Endothelial cell of umbilical vein (primary cell): ENCODE data around the gene HNRNPA2B1. TPM values are rescaled to one million over a fixed set of nuclear protein-coding genes. Genes with fewer than 3 reads are reported as not detected.

Experiments
- BruUV-seq: library from RNA; stranded (reverse); fragments of 400-500 nt; replicated peaks from 2 replicates; lab custom pipeline; 2021; lab: Mats Ljungman, UMichigan
- CTCF ChIA-PET: fragments of 300-600, 350-600 bp; sonication (Branson Sonifier 250); formaldehyde crosslinking; loops from one replicate; lab custom pipeline; 2021; ENCODE audit warnings: antibody characterized with exemption, inconsistent platforms; lab: Charles Lee
- POLR2A ChIA-PET: fragments of 300-600, 350-600 bp; sonication (Branson Sonifier 250); formaldehyde crosslinking; loops from one replicate; lab custom pipeline; 2021; ENCODE audit warnings: antibody characterized with exemption, inconsistent platforms; lab: Charles Lee
- DNase-seq: peaks from one replicate; pipeline ENCODE4 v3.0.0-alpha.2; 2011; ENCODE audit warnings: low read depth, low spot score
- FAIRE-seq: peaks from 2 replicates; lab custom pipeline; 2011; peaks lifted over from hg19 to GRCh38; lab: Jason Lieb, UNC
- H2AFZ ChIP-seq: 2 replicates; pipeline ENCODE4 v1.6.0; 2012; ENCODE audit warnings: low read depth, low read length, control low read depth, inconsistent platforms
- H3K27ac ChIP-seq: 2 replicates; pipeline ENCODE4 v1.5.1; 2011; ENCODE audit warnings: low read depth, mild to moderate bottlenecking, control low read depth, low read length, moderate library complexity; ENCODE audit not compliant: insufficient read depth
- H3K27me3 ChIP-seq, 2 experiments: 2 replicates each; pipeline versions ENCODE4 v1.6.0 to v1.6.1; 2011; ENCODE audit warnings: low read length in 2 of 2, mixed read lengths in 1 of 2; ENCODE audit not compliant: control insufficient read depth in 2 of 2, insufficient read depth in 2 of 2
- H3K36me3 ChIP-seq, 2 experiments: 2 replicates in 1 of 2; 3 replicates in 1 of 2; pipeline ENCODE4 v1.5.1; 2011; ENCODE audit warnings: low read length in 2 of 2, mild to moderate bottlenecking in 1 of 2, moderate library complexity in 1 of 2; ENCODE audit not compliant: control insufficient read depth in 2 of 2, insufficient read depth in 2 of 2; ENCODE audit errors: extremely low read depth in 1 of 2
- H3K4me1 ChIP-seq: 3 replicates; pipeline ENCODE4 v1.5.1; 2011; ENCODE audit warnings: mild to moderate bottlenecking, low read length; ENCODE audit not compliant: control insufficient read depth, insufficient read depth; ENCODE audit errors: extremely low read depth
- H3K4me2 ChIP-seq: 2 replicates; pipeline ENCODE4 v1.6.1; 2011; ENCODE audit warnings: low read length, control low read depth, mixed read lengths; ENCODE audit not compliant: insufficient read depth
- H3K4me3 ChIP-seq, 3 experiments: fragments of 200-600 bp in 1 of 3; sonication (generic), shearing (Covaris generic) in 1 of 3; replicated peaks in 1 of 3; 2 replicates each; pipeline ENCODE4 v1.5.1; 2011 to 2016; ENCODE audit warnings: control low read depth in 3 of 3, low read length in 3 of 3, mild to moderate bottlenecking in 2 of 3, inconsistent platforms in 1 of 3, low read depth in 1 of 3, moderate library complexity in 1 of 3; ENCODE audit not compliant: insufficient read depth in 1 of 3
- H3K79me2 ChIP-seq: 2 replicates; pipeline ENCODE4 v1.6.0; 2012; ENCODE audit warnings: low read length, inconsistent platforms; ENCODE audit not compliant: control insufficient read depth, insufficient read depth
- H3K9ac ChIP-seq: replicated peaks from 2 replicates; pipeline ENCODE3; 2011; ENCODE audit warnings: low read length, control low read depth; ENCODE audit not compliant: insufficient read depth; ENCODE audit errors: extremely low read depth
- H3K9me1 ChIP-seq: replicated peaks from 3 replicates; pipeline ENCODE4 v1.6.0; 2011; ENCODE audit warnings: mild to moderate bottlenecking, low read length; ENCODE audit not compliant: control insufficient read depth, insufficient read depth; ENCODE audit errors: extremely low read depth
- H3K9me3 ChIP-seq: replicated peaks from 2 replicates; pipeline ENCODE4 v1.5.1; 2012; ENCODE audit warnings: low read length, inconsistent platforms; ENCODE audit not compliant: control insufficient read depth, insufficient read depth
- H4K20me1 ChIP-seq: replicated peaks from 2 replicates; pipeline ENCODE3; 2011; ENCODE audit warnings: mild to moderate bottlenecking, low read length; ENCODE audit not compliant: control insufficient read depth, insufficient read depth; ENCODE audit errors: extremely low read depth
- CTCF ChIP-seq, 2 donors: IDR thresholded peaks; 1 replicate in 1 of 2; 2 replicates in 1 of 2; pipeline ENCODE4 v1.5.1; 2011; ENCODE audit warnings: low read length in 2 of 2, mild to moderate bottlenecking in 2 of 2, moderate library complexity in 2 of 2, control low read depth in 1 of 2, inconsistent platforms in 1 of 2, low read depth in 1 of 2; ENCODE audit not compliant: insufficient read depth in 1 of 2; ENCODE audit errors: extremely low read depth in 1 of 2
- EZH2 ChIP-seq: IDR thresholded peaks from 2 replicates; pipeline ENCODE4 v1.6.1; 2012; ENCODE audit warnings: borderline replicate concordance, low read depth, mild to moderate bottlenecking, moderate library complexity, low read length, inconsistent platforms; ENCODE audit not compliant: severe bottlenecking
- FOS ChIP-seq: IDR thresholded peaks from 2 replicates; pipeline ENCODE4 v1.6.1; 2011; ENCODE audit warnings: mild to moderate bottlenecking, low read length, moderate library complexity, borderline replicate concordance; ENCODE audit not compliant: insufficient read depth
- GATA2 ChIP-seq: IDR thresholded peaks from 2 replicates; pipeline ENCODE4 v1.7.0; 2011; ENCODE audit warnings: low read depth, mild to moderate bottlenecking, moderate library complexity, mixed read lengths, low read length; ENCODE audit not compliant: insufficient read length, insufficient read depth
- JUN ChIP-seq: IDR thresholded peaks from 2 replicates; pipeline ENCODE4 v1.6.1; 2011; ENCODE audit warnings: borderline replicate concordance, low read depth; ENCODE audit not compliant: insufficient read length, insufficient read depth
- MAX ChIP-seq: IDR thresholded peaks from 2 replicates; pipeline ENCODE4 v1.6.1; 2011; ENCODE audit not compliant: insufficient read depth, insufficient read length
- MYC ChIP-seq: IDR thresholded peaks from one replicate; pipeline ENCODE4 v1.6.1; 2011; ENCODE audit warnings: mild to moderate bottlenecking, low read depth, low read length
- POLR2A ChIP-seq: IDR thresholded peaks from 2 replicates; pipeline ENCODE4 v1.6.1; 2012; ENCODE audit warnings: low read depth, mild to moderate bottlenecking, control low read depth, low read length
- POLR2AphosphoS5 ChIP-seq: IDR thresholded peaks from 2 replicates; pipeline ENCODE4 v1.6.1; 2012; ENCODE audit warnings: low read depth, mild to moderate bottlenecking, control low read depth, low read length, moderate library complexity; ENCODE audit not compliant: insufficient read depth
- dilution Hi-C: fragments of 300-500 bp; cut with MboI; formaldehyde crosslinking; loops from one replicate; pipeline ENCODE4 v1.15.0; 2019; ENCODE audit warnings: low sequenced_read_pairs; ENCODE audit not compliant: extremely low pct_ligation_motif_present
- intact Hi-C: fragments of 100-400 bp; cut with micrococcal nuclease; formaldehyde crosslinking; loops from one replicate; pipeline ENCODE4 v1.10.0; 2022
- polyA plus RNA-seq, 4 experiments: library from polyadenylated mRNA; depleted of rRNA in 3 of 4; stranded (reverse) in 3 of 4; unstranded in 1 of 4; fragments of >200 nt; gene quantifications; 2 replicates each; pipeline versions ENCODE4 v1.2.1 to v1.2.3, GENCODE V29; 2011 to 2012; ENCODE audit warnings: missing spikeins in 1 of 4
- total RNA-seq: library from RNA; stranded (reverse); gene quantifications from 2 replicates; pipeline ENCODE4 v1.2.3, GENCODE V29; 2021

Gene HNRNPA2B1
- total and polyA plus RNA-seq, 2 donors (not counting 3 experiments of a cell fraction or from before 2014, with no cell fraction given) = 198 to 703 TPM

- no TSS peak for BruUV-seq
- no peak for TF ChIP-seq GATA2
- TF ChIP-seq FOS = no peak
- no peak for TF ChIP-seq MYC
- no peak for TF ChIP-seq POLR2AphosphoS5
- no peak for TF ChIP-seq JUN
- no peak for TF ChIP-seq CTCF (IDR thresholded peaks at IDR 0.05; ENCODE audit: extremely low read depth in 1 of 2, insufficient read depth in 1 of 2, low read depth in 1 of 2, low read length in 2 of 2)
- TF ChIP-seq EZH2 = no peak
- no peak for TF ChIP-seq POLR2A
- no peak for TF ChIP-seq MAX
- peaks cover 0 to 4% of the 10 kb centered on the region in 2 experiments for H3K27me3 ChIP-seq
- H3K9ac ChIP-seq = no peak overlapping the region
- ChIA-PET POLR2A (interaction anchor here (0.7 to 1.7 kb wide), 4 partner anchors 11 to 49 kb away, joined by 3 to 8 read pairs (median 3); no protein-coding TSS in a partner anchor), CTCF (interaction anchor here (1.2 to 1.7 kb wide), 6 partner anchors 16 to 59 kb away, joined by 3 to 11 read pairs (median 4); no protein-coding TSS in a partner anchor)
- DNase-seq (no peak), FAIRE-seq (no peak)
- peaks cover 37% of the 10 kb centered on the region for H3K79me2 ChIP-seq
- no peaks in the 10 kb centered on the region for H3K9me3 ChIP-seq
- H3K4me1 ChIP-seq = peaks cover 37% of the 10 kb centered on the region
- intact Hi-C loops (loop anchor here (5.0 to 10.0 kb wide), 6 partner anchors 59 to 964 kb away; no protein-coding TSS in a partner anchor), dilution Hi-C loops (no loop called here)
- no peak overlapping the region for H3K4me3 ChIP-seq
- H2AFZ ChIP-seq = peak overlapping the region; percentile 98
- no peaks in the 10 kb centered on the region for H4K20me1 ChIP-seq
- H3K36me3 ChIP-seq = no peaks in the 10 kb centered on the region
- H3K4me2 ChIP-seq = no peak overlapping the region
- H3K27ac ChIP-seq = no peak overlapping the region
- no peaks in the 10 kb centered on the region for H3K9me1 ChIP-seq
Measured at GRCh38 chr7:26151096-26151495, 49.5 kb downstream of the HNRNPA2B1 start.
